DMS114 treated with DMSO at 0.1 percent for 48 hours (cell line): ENCODE data around the gene TP63.

Source experiments
- DNase-seq: peaks from one replicate; lab custom pipeline; 2025; ENCODE audit not compliant: unreplicated experiment; lab: John Stamatoyannopoulos, UW

Gene TP63

GRCh38 chr3:189908646-189909045 lies 277.5 kb downstream of the TP63 start:
- DNase-seq = no peak

GRCh38 chr3:189909139-189909538 lies 277.9 kb downstream of the TP63 start:
- DNase-seq = no peak

DNA sequence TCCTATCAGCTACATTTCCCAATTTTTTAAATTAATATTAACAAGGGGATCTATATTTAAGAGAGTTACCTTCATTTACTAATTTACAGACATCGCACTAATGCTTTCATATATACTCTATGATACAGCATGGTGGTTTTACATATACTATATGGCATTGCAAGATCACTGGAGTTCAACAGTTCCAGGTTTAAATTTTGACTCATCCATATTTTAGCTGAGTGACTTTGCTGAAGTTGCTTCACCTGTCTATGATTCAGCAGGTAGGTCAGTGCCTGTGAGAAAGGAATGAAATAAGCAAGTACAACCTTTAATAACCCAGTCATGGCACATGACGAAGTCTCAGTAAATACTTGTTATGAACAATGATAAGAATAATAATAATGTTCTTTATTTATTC lies 278.4 kb downstream of the TP63 start:
- DNase-seq = no peak

- DNase-seq = no peak
Observed at GRCh38 chr3:189911001-189911400, 279.8 kb downstream of the TP63 start.

- no peak for DNase-seq
Observed at GRCh38 chr3:189914799-189915198, 283.6 kb downstream of the TP63 start.

DNA sequence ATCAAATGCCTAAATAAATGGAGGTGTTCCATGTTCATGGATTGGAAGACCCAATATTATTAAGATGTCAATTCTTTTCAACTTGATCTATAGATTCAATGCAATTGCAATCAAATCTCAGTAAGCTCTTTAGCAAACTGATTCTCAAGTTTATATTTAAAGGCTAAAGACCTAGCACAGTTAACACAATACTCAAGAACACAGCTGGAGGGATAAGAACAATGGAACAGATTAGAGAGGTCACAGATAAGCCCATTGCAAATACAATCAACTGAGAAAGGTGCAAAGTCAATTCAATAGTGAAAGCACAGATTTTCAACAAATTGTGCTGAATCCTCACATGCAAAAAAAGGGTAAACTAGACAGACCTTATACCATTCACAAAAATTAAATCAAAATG lies 290.6 kb downstream of the TP63 start:
- no peak for DNase-seq

- DNase-seq = no peak
Observed at GRCh38 chr3:189927975-189928895, 297.0 kb downstream of the TP63 start.

- DNase-seq = no peak
Observed at GRCh38 chr3:189936201-189936945, 305.2 kb downstream of the TP63 start.

- DNase-seq = no peak
Observed at GRCh38 chr3:189937302-189938127, 306.3 kb downstream of the TP63 start.

GRCh38 chr3:189941125-189941524 lies 309.9 kb downstream of the TP63 start:
- no peak for DNase-seq

DNA sequence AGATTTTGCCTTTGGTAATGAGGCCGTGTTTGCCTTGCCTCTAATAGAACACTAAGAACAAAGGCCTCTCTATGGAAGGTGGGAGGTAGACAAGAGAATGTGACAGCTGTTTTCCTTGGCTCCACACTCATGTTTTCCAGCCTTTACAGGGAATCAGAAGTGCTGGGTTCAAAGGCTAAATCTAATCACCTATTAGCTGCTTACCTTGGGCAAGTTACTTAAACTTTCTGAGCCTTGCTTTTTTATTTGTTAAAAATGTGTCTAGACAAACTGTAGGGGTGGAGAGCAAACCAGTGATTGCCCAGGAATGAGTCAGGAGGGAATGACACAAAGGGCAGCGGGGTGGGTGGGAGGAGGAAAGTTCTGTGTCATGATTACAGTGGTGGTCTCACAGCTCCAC lies 310.5 kb downstream of the TP63 start:
- no peak for DNase-seq

DNA sequence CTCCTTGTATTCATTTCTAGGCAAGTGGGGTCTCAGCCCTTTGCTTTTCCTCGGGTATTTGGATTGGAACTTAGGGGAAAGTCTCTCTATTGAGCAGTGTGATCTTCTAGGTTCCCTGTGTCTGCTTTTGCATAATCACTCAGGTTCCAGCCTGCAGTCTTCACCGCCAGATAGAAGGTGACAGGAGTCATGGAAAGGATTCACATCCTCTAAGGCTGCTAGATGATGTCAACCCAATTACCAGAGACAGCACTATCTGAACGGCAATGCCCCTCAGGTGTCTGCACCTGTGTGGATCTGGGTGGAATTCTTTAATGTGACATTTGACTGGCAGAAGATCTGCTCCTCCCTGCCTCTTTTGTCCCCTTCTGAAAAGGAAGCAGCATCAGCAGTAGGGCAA lies 311.8 kb downstream of the TP63 start:
- no peak for DNase-seq

- no peak for DNase-seq
Observed at GRCh38 chr3:189944285-189945145, 313.3 kb downstream of the TP63 start.

- DNase-seq = no peak
Observed at GRCh38 chr3:189945935-189946709, 314.9 kb downstream of the TP63 start.
